NCI-H345 treated with DMSO at 0.1 percent for 48 hours (cell line): Measurements from ENCODE around the gene SUN1.
"Not testable (repeated sequence)": the region's sequence is repeated elsewhere in the genome, so short reads cannot be mapped to it uniquely, and the experiment has no call there.

Source experiments
- DNase-seq: peaks from one replicate; lab custom pipeline; 2025; ENCODE audit not compliant: unreplicated experiment; lab: John Stamatoyannopoulos, UW

The SUN1 gene

GRCh38 chr7:832167-832967 is at the start of gene SUN1:
Gene SUN1, plus strand, starts transcription at chr7:832476. Its CDS starts 49 bp downstream, at chr7:832525.
- DNase-seq = no peak

- no peak for DNase-seq
Measured at GRCh38 chr7:782718-783449, 49.4 kb upstream of the SUN1 start.

DNA sequence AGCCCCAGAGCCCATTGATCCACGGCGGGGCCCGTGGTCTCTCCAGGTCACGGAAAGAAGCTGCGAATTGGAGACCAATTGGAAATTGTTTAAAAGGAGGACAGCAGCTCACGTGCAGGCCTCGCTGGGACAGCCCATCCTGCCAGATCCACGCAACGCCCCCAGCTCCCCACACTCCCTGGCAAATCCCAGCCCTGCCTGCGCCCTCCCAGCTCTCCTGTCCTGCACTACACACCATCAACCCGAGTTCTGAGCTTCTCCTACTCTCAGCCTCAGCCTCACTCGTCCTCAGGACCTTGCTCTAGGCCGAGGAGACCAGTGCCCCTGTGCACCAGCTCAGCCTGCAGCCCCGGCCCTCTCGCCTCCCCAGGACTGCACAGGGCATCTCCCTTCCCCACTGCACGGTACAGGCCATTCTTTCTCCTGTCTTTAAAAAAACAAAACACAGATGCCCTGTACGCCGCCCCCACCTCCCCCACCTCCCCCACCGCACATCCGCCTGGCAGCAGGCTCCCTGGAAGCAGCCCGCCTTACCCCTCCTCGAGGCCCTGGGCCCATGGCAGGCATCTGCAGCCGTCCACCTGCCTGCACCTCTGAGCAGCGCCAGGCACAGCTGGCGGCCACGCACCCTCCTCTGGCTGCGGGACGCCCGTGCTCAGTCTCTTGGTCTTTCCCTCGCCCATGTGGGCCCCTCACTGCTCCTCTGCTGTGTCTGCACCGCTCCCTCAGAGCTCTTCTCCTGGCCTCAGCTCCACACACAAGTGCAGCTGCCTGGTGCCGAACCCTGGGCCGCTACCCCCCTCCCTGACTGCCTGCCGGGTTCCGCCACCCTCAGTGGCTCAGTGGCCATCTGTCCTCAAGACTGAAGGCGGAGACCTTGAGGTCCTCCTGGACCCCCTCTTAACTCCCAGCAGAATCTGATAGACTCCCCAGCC is 48.5 kb upstream of the SUN1 start:
- no peak for DNase-seq

DNA sequence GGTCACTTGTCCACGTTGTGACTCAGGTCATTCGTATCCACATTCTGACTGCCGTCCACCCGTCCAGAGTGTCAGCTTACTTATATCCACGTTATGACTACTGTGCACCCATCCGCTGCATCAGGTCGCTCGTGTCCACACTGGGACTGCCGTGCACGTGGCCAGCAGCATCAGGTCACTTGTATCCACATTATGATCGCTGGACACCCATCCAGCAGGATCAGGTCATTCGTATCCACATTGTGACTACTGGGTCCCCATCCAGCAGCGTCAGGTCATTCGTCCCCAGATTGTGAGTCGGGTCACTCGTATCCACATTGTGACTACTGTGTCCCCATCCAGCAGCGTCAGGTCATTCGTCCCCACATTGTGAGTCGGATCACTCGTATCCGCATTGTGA is 47.3 kb upstream of the SUN1 start:
- DNase-seq = no peak

GRCh38 chr7:785416-785815 is 46.9 kb upstream of the SUN1 start:
- no peak for DNase-seq

GRCh38 chr7:786472-787255 is 45.6 kb upstream of the SUN1 start:
- no peak for DNase-seq

DNA sequence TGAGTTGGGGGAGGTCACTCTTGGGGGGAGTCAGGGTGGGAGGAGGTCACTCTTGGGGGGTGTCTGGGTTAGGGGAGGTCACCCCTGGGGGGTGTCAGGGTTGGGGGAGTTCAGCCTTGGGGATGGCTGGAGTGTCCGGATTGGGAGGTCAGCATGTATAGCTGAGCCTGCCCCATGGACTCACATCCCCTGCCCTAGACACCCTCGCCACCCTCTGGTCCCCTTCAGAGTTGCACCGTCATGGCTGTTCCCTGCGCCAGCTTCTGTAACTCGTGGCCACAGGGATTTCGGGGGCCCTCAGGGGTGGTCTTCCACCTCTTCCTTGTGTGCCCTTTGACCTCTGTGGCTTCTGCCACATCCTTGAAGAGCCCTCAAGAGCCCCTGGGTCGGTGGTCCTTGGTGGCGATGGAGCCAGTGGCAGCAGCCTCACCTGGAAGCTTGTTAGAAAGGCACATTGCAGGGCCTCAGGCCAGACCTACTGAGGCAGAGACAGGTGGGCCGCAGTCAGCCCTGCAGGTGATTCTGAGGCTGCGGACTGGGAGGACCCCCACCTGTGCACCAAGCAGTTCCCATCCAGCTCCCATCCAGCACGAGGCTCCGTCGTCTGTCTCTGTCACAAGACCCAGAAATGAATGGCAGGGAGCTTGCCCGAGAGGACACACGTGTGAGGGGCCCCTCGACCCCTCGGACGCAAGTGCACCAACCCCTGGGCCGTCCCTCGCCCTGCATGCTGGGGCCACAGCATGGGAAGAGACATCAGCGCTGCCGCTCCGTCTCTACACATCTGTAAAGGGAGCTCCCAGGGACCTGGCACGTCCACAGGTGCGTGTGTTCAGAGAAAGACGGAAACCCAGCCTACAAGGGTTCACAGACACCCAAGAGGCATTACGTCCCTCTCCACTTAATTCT is 44.7 kb upstream of the SUN1 start:
- DNase-seq = no peak

DNA sequence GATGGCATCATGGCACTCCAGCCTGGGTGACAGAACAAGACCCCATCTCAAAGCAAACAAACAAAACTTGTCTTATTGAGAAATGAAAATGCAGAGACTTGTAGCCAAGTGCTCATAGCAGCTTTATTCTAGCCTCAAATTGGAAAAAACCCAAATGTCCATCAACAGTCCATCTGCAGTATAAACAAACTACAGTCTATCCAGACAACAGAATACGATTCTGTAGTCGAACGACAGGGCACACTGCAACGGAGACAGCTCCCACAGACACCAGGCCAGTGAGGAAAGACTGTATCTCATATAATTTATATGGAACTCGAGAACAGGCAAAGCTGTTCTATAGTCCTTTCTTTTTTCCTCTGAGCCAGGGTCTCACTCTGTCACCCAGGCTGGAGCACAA is 40.8 kb upstream of the SUN1 start:
- no peak for DNase-seq

DNA sequence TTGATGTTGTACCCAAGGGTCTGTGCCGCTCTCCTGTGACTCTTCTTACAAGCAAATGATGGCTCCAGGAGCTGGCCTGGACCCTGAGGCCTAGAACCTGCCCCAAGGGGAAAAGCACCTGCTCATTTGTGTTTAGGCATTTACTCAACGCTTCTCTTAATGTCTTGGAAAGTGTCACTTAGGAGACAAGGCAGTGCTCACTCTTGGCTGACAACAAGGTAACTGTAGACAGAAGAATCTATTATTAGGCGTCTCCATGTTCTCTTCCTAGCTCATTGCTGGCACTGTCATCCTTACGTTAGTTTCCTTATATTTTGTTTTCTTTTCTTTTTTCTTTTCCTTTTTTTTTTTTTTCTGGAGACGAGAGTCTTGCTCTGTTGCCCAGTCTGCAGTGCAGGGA is 38.1 kb upstream of the SUN1 start:
- DNase-seq = no peak

GRCh38 chr7:794671-795329 is 37.5 kb upstream of the SUN1 start:
- no peak for DNase-seq

- DNase-seq = not testable (repeated sequence)
Measured at GRCh38 chr7:796434-797169, 35.7 kb upstream of the SUN1 start.

DNA sequence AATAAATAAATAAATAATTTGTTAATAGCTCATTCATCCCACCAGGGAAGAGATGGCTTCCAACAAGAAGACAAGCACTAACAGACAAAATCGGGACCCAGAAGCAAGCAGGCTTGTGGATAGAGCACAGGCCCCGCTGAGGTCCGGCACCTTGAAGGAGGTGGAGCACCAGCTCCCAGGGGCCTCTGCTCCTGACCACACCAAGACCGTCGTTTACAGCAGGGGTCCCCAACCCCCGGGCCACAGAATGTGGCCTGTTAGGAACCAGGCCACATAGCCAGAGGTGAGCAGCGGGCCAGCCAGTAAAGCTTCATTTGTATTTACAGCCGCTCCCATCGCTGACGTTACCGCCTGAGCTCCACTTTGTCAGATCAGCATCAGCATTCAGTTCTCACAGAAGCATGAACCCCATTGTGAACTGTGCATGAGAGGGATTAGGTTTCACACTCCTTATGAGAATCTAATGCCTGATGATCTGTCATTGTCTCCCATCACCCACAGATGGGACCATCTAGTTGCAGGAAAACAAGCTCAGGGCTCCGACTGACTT is 33.3 kb upstream of the SUN1 start:
- DNase-seq = no peak

GRCh38 chr7:800692-801091 is 31.6 kb upstream of the SUN1 start:
- no peak for DNase-seq

DNA sequence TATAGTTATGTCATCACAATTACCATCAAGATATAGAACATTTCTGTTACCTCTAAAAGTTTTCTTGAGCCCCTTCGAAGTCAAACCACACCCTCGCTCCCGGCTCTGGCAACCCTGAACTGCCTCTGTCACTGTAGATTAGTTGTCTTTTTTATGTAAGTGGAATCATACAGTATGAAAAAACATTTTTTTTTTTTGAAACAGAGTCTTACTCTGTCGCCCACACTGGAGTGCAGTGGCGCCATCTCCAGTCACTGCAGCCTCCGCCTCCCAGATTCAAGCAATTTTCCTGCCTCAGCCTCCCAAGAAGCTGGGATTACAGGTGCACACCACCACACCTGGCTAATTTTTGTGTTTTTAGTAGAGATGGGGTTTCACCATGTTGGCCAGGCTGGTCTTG is 30.9 kb upstream of the SUN1 start:
- not testable (repeated sequence) for DNase-seq

- no peak for DNase-seq
Measured at GRCh38 chr7:801940-802381, 30.3 kb upstream of the SUN1 start.

DNA sequence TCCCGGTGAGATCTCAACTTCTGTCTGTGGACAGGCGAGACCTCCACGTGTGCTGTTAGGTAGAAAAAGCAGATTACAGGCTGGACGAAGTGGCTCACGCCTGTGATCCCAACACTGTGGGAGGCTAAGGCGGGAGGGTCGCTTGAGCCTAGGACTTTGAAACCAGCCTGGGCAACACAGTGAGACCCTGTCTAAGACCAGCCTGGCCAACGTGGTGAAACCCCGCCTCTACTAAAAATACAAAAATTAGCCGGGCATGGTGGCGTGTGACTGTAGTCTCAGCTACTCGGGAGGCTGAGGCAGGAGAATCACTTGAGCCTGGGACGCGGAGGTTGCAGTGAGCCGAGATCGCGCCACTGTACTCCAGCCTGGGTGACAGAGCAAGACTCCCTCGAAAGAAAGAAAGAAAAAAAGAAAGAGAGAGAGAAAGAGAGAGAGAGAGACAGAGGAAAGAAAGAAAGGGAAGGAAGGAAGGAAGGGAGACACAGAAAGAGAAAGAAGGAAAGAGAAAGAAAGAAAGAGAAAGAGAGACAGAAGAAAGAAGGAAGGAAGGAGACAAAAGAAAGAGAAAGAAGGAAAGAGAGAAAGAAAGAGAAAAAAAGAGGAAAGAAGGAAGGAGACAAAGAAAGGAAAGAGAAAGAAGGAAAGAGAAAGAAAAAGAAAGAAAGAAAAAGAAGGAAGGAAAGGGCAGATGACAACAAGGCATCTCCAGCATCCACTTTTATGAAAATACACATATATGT is 29.6 kb upstream of the SUN1 start:
- no peak for DNase-seq

- no peak for DNase-seq
Measured at GRCh38 chr7:803243-803635, 29.0 kb upstream of the SUN1 start.
